Liver (tissue), 9 donors: ENCODE results near the gene FCHSD1. TPM values are rescaled to one million over a fixed set of nuclear protein-coding genes. Genes with fewer than 3 reads are reported as not detected.

Source experiments
- DNase-seq: peaks from one replicate; pipeline ENCODE4 v3.0.0-alpha.2; 2017; ENCODE audit warnings: low spot score
- H3K27ac ChIP-seq, 2 donors: one replicate each; pipeline ENCODE4 v1.7.0; 2013; ENCODE audit warnings: inconsistent platforms in 2 of 2, low read length in 2 of 2, control low read depth in 1 of 2, low read depth in 1 of 2, mild to moderate bottlenecking in 1 of 2
- H3K27me3 ChIP-seq, 4 donors: one replicate each; pipeline versions ENCODE4 v1.6.1 to v1.7.0; 2013; ENCODE audit warnings: low read length in 3 of 4, inconsistent platforms in 1 of 4, mild to moderate bottlenecking in 1 of 4, moderate library complexity in 1 of 4; ENCODE audit not compliant: control insufficient read depth in 4 of 4, insufficient read depth in 4 of 4
- H3K36me3 ChIP-seq, 4 donors: one replicate each; pipeline versions ENCODE4 v1.6.1 to v1.7.0; 2013; ENCODE audit warnings: low read length in 3 of 4, mild to moderate bottlenecking in 3 of 4, low read depth in 1 of 4, moderate library complexity in 1 of 4; ENCODE audit not compliant: control insufficient read depth in 4 of 4, insufficient read depth in 3 of 4
- H3K4me1 ChIP-seq, 4 donors: one replicate each; pipeline versions ENCODE4 v1.6.1 to v1.7.0; 2013; ENCODE audit warnings: low read length in 3 of 4, mild to moderate bottlenecking in 3 of 4, moderate library complexity in 1 of 4; ENCODE audit not compliant: control insufficient read depth in 4 of 4, insufficient read depth in 4 of 4
- H3K4me3 ChIP-seq, 3 donors: one replicate each; pipeline versions ENCODE4 v1.6.1 to v1.7.0; 2013; ENCODE audit warnings: low read length in 3 of 3, control low read depth in 1 of 3, low read depth in 1 of 3, mild to moderate bottlenecking in 1 of 3
- H3K9ac ChIP-seq, 2 donors: one replicate each; pipeline ENCODE4 v1.7.0; 2013; ENCODE audit warnings: low read length in 2 of 2, mild to moderate bottlenecking in 2 of 2, moderate library complexity in 2 of 2, control low read depth in 1 of 2, low read depth in 1 of 2
- H3K9me3 ChIP-seq, 4 donors: one replicate each; pipeline versions ENCODE4 v1.6.1 to v1.7.0; 2013; ENCODE audit warnings: low read length in 3 of 4; ENCODE audit not compliant: control insufficient read depth in 4 of 4
- ATF3 ChIP-seq: IDR thresholded peaks from 2 replicates; pipeline ENCODE4 v1.6.1; 2016; ENCODE audit warnings: antibody characterized with exemption
- CTCF ChIP-seq: fragments of 150-350 bp; IDR thresholded peaks from 2 replicates; pipeline ENCODE4 v1.5.1; 2017; ENCODE audit warnings: improper control_type of control experiment, low read depth, low read length; ENCODE audit not compliant: missing input control
- EGR1 ChIP-seq, 2 donors: IDR thresholded peaks; 2 replicates each; pipeline ENCODE4 v1.6.1; 2016 to 2018; ENCODE audit warnings: antibody characterized with exemption in 2 of 2, low read depth in 2 of 2
- FOXA1 ChIP-seq: IDR thresholded peaks from 2 replicates; pipeline ENCODE4 v1.6.1; 2016; ENCODE audit warnings: antibody characterized with exemption
- FOXA2 ChIP-seq: IDR thresholded peaks from 2 replicates; pipeline ENCODE4 v1.6.1; 2016; ENCODE audit warnings: antibody characterized with exemption
- GABPA ChIP-seq, 2 donors: IDR thresholded peaks in 1 of 2; conservative IDR thresholded peaks in 1 of 2; 2 replicates each; pipeline ENCODE4 v1.6.1; 2016; ENCODE audit warnings: antibody characterized with exemption in 2 of 2, mild to moderate bottlenecking in 1 of 2, moderate library complexity in 1 of 2
- HNF4A ChIP-seq, 2 donors: conservative IDR thresholded peaks; 2 replicates each; pipeline ENCODE4 v1.6.1; 2016; ENCODE audit warnings: antibody characterized with exemption in 2 of 2, mild to moderate bottlenecking in 2 of 2
- HNF4G ChIP-seq: IDR thresholded peaks from 2 replicates; pipeline ENCODE4 v1.6.1; 2016; ENCODE audit warnings: antibody characterized with exemption
- JUND ChIP-seq, 2 donors: IDR thresholded peaks; 2 replicates each; pipeline ENCODE4 v1.6.1; 2016; ENCODE audit warnings: antibody characterized with exemption in 2 of 2
- MAX ChIP-seq: IDR thresholded peaks from 2 replicates; pipeline ENCODE4 v1.6.1; 2016; ENCODE audit warnings: antibody characterized with exemption
- RAD21 ChIP-seq, 2 donors: IDR thresholded peaks; 2 replicates each; pipeline ENCODE4 v1.6.1; 2016; ENCODE audit warnings: antibody characterized with exemption in 2 of 2, mild to moderate bottlenecking in 2 of 2
- REST ChIP-seq: IDR thresholded peaks from 2 replicates; pipeline ENCODE4 v1.6.1; 2016; ENCODE audit warnings: antibody characterized with exemption, mild to moderate bottlenecking
- RXRA ChIP-seq, 2 donors: IDR thresholded peaks; 2 replicates each; pipeline ENCODE4 v1.6.1; 2017 to 2018; ENCODE audit warnings: antibody characterized with exemption in 2 of 2, mild to moderate bottlenecking in 1 of 2
- SP1 ChIP-seq: IDR thresholded peaks from 2 replicates; pipeline ENCODE4 v1.6.1; 2018; ENCODE audit warnings: antibody characterized with exemption, mild to moderate bottlenecking
- TAF1 ChIP-seq: conservative IDR thresholded peaks from 2 replicates; pipeline ENCODE4 v1.6.1; 2016; ENCODE audit warnings: antibody characterized with exemption, mild to moderate bottlenecking
- YY1 ChIP-seq: IDR thresholded peaks from 2 replicates; pipeline ENCODE4 v1.6.1; 2016; ENCODE audit warnings: antibody characterized with exemption, mild to moderate bottlenecking
- ZBTB33 ChIP-seq: IDR thresholded peaks from 2 replicates; pipeline ENCODE4 v1.6.1; 2016; ENCODE audit warnings: antibody characterized with exemption
- WGBS: extraction: QIAGEN DNeasy Blood & Tissue Kit; methylation state at CpG from one replicate; pipeline ENCODE4 v1.1.7; 2013; 5-methylcytosine and 5-hydroxymethylcytosine counted together
- polyA plus RNA-seq, 2 donors: library from polyadenylated mRNA; stranded (reverse) in 1 of 2; unstranded in 1 of 2; fragments of 200-250 nt in 1 of 2; fragments of >200 nt in 1 of 2; fragmentation: Nextera tagmentation in 1 of 2; extraction: Ambion mirVana in 1 of 2; gene quantifications; one replicate each; pipeline versions ENCODE4 v1.2.1 to v1.2.3, GENCODE V29; 2013 to 2015
- total RNA-seq, 2 donors: library from RNA; depleted of rRNA; stranded (reverse); fragments of >200 nt; gene quantifications; one replicate each; pipeline ENCODE4 v1.2.3, GENCODE V29; 2014
- donor health status: healthy.
- donor health status: healthy.
- donor health status: healthy.
- donor health status: healthy.
- donor health status: healthy.

Gene FCHSD1
- total and polyA plus RNA-seq, 4 donors = 1.3 to 6.4 (median 2.2) TPM

GRCh38 chr5:141641634-141642267 lies 9.5 kb downstream of the FCHSD1 start:
- Histone ChIP-seq H3K4me3 (no peak overlapping the region), H3K9ac (no peak overlapping the region), H3K27me3 (no peaks in the 10 kb centered on the region), H3K27ac (no peak overlapping the region), H3K36me3 (no peaks in the 10 kb centered on the region), H3K4me1 (peaks cover 5 to 11% (median 9%) of the 10 kb centered on the region in 4 donors), H3K9me3 (no peaks in the 10 kb centered on the region)
- no peak for DNase-seq
- no peak for TF ChIP-seq SP1
- TF ChIP-seq RAD21 (IDR thresholded peaks at IDR 0.05) = no peak
- no peak for TF ChIP-seq TAF1
- no peak for TF ChIP-seq JUND (IDR thresholded peaks at IDR 0.05)
- TF ChIP-seq MAX = no peak
- no peak for TF ChIP-seq ATF3
- TF ChIP-seq REST = no peak
- no peak for TF ChIP-seq EGR1 (IDR thresholded peaks at IDR 0.05; ENCODE audit: low read depth in 2 of 2)
- no peak for TF ChIP-seq FOXA1
- no peak for TF ChIP-seq YY1
- no peak for TF ChIP-seq ZBTB33
- TF ChIP-seq FOXA2 = no peak
- no peak for TF ChIP-seq HNF4A (conservative IDR thresholded peaks at IDR 0.05)
- no peak for TF ChIP-seq GABPA (IDR thresholded peaks at IDR 0.05 in 1 of 2, conservative IDR thresholded peaks at IDR 0.05 in 1 of 2)
- TF ChIP-seq RXRA (IDR thresholded peaks at IDR 0.05) = no peak
- TF ChIP-seq CTCF = no peak
- no peak for TF ChIP-seq HNF4G
- 94% methylated on average over 2 of the region's 2 CpGs for WGBS
